ENCODE measurements around the gene SCO2. TPM values are rescaled to one million over a fixed set of nuclear protein-coding genes. Genes with fewer than 3 reads are reported as not detected.

Gene SCO2
- total and polyA plus RNA-seq, 9 of the 15 experiments (the other 6 are each of a cell fraction or from before 2014, with no cell fraction given) = 0.34 to 4.0 (median 1.1) TPM; not detected in 3

GRCh38 chr22:50507991-50508884, 17.2 kb downstream of the SCO2 start, which contains the start of gene NCAPH2 (continued):
- TF ChIP-seq, protein P1, sequence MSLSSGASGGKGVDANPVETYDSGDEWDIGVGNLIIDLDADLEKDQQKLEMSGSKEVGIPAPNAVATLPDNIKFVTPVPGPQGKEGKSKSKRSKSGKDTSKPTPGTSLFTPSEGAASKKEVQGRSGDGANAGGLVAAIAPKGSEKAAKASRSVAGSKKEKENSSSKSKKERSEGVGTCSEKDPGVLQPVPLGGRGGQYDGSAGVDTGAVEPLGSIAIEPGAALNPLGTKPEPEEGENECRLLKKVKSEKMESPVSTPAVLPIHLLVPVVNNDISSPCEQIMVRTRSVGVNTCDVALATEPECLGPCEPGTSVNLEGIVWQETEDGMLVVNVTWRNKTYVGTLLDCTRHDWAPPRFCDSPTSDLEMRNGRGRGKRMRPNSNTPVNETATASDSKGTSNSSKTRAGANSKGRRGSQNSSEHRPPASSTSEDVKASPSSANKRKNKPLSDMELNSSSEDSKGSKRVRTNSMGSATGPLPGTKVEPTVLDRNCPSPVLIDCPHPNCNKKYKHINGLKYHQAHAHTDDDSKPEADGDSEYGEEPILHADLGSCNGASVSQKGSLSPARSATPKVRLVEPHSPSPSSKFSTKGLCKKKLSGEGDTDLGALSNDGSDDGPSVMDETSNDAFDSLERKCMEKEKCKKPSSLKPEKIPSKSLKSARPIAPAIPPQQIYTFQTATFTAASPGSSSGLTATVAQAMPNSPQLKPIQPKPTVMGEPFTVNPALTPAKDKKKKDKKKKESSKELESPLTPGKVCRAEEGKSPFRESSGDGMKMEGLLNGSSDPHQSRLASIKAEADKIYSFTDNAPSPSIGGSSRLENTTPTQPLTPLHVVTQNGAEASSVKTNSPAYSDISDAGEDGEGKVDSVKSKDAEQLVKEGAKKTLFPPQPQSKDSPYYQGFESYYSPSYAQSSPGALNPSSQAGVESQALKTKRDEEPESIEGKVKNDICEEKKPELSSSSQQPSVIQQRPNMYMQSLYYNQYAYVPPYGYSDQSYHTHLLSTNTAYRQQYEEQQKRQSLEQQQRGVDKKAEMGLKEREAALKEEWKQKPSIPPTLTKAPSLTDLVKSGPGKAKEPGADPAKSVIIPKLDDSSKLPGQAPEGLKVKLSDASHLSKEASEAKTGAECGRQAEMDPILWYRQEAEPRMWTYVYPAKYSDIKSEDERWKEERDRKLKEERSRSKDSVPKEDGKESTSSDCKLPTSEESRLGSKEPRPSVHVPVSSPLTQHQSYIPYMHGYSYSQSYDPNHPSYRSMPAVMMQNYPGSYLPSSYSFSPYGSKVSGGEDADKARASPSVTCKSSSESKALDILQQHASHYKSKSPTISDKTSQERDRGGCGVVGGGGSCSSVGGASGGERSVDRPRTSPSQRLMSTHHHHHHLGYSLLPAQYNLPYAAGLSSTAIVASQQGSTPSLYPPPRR (CRISPR knock-in tag; IDR thresholded peaks at IDR 0.05; ENCODE audit: borderline replicate concordance) = no peak
- TF ChIP-seq, protein P2, sequence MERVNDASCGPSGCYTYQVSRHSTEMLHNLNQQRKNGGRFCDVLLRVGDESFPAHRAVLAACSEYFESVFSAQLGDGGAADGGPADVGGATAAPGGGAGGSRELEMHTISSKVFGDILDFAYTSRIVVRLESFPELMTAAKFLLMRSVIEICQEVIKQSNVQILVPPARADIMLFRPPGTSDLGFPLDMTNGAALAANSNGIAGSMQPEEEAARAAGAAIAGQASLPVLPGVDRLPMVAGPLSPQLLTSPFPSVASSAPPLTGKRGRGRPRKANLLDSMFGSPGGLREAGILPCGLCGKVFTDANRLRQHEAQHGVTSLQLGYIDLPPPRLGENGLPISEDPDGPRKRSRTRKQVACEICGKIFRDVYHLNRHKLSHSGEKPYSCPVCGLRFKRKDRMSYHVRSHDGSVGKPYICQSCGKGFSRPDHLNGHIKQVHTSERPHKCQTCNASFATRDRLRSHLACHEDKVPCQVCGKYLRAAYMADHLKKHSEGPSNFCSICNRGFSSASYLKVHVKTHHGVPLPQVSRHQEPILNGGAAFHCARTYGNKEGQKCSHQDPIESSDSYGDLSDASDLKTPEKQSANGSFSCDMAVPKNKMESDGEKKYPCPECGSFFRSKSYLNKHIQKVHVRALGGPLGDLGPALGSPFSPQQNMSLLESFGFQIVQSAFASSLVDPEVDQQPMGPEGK (CRISPR knock-in tag; IDR thresholded peaks at IDR 0.05; ENCODE audit: borderline replicate concordance) = no peak
- TF ChIP-seq SREBF2 (CRISPR knock-in tag; IDR thresholded peaks at IDR 0.05) (no peak), CBFA2T3 (IDR thresholded peaks at IDR 0.05) (no peak), PTTG1 (tag; IDR thresholded peaks at IDR 0.05; ENCODE audit: low read depth) (no peak), ZNF3 (CRISPR knock-in tag; IDR thresholded peaks at IDR 0.05) (no peak), ZNF324 (CRISPR knock-in tag; IDR thresholded peaks at IDR 0.05) (no peak), ZNF695 (CRISPR knock-in tag; IDR thresholded peaks at IDR 0.05) (no peak), ZFP30 (CRISPR knock-in tag; IDR thresholded peaks at IDR 0.05; ENCODE audit: borderline replicate concordance) (no peak), MYNN (IDR thresholded peaks at IDR 0.05) (no peak), MYNN (CRISPR knock-in tag; IDR thresholded peaks at IDR 0.05) (no peak), KLF13 (tag; IDR thresholded peaks at IDR 0.05; ENCODE audit: borderline replicate concordance, low read depth) (peak; percentile 17; the same call in 1 of the 2 replicates), ZC3H11A (IDR thresholded peaks at IDR 0.05; ENCODE audit: low read depth, low read length) (no peak), PTBP1 (IDR thresholded peaks at IDR 0.05; ENCODE audit: low read depth, low read length) (no peak), USF1 (CRISPR knock-in tag; IDR thresholded peaks at IDR 0.05) (no peak), YBX1 (IDR thresholded peaks at IDR 0.05) (no peak), ARID1B (IDR thresholded peaks at IDR 0.05) (peak; percentile 34; the same call in 1 of the 2 replicates), ZNF584 (CRISPR knock-in tag; IDR thresholded peaks at IDR 0.05; ENCODE audit: low read depth) (no peak), GTF2F1 (IDR thresholded peaks at IDR 0.05; ENCODE audit: low read depth, low read length) (no peak), PURB (CRISPR knock-in tag; IDR thresholded peaks at IDR 0.05; ENCODE audit: low read depth) (no peak)
